Midbrain (tissue), 1 donor: ENCODE measurements around the gene RHOBTB3.

Source experiments
- DNase-seq: peaks from one replicate; lab custom pipeline; 2025; lab: John Stamatoyannopoulos, UW

The RHOBTB3 gene

GRCh38 chr5:95731571-95732554 lies 727 bp downstream of the RHOBTB3 start:
- peak; percentile 69 for DNase-seq

GRCh38 chr5:95733107-95733665 lies 2.0 kb downstream of the RHOBTB3 start:
- DNase-seq = no peak

- no peak for DNase-seq
Observed at GRCh38 chr5:95734187-95734586, 3.1 kb downstream of the RHOBTB3 start.

- DNase-seq = peak; percentile 52
Observed at GRCh38 chr5:95734906-95735305, 3.8 kb downstream of the RHOBTB3 start.

GRCh38 chr5:95735406-95735805 lies 4.3 kb downstream of the RHOBTB3 start:
- no peak for DNase-seq

- no peak for DNase-seq
Observed at GRCh38 chr5:95738072-95738471, 6.9 kb downstream of the RHOBTB3 start.

- no peak for DNase-seq
Observed at GRCh38 chr5:95738834-95739233, 7.7 kb downstream of the RHOBTB3 start.

GRCh38 chr5:95739857-95740256 lies 8.7 kb downstream of the RHOBTB3 start:
- DNase-seq = no peak

GRCh38 chr5:95741458-95741857 lies 10.3 kb downstream of the RHOBTB3 start:
- DNase-seq = no peak

GRCh38 chr5:95743232-95743631 lies 12.1 kb downstream of the RHOBTB3 start:
- DNase-seq = no peak

GRCh38 chr5:95743877-95744276 lies 12.7 kb downstream of the RHOBTB3 start:
- DNase-seq = no peak

GRCh38 chr5:95746194-95746593 lies 15.1 kb downstream of the RHOBTB3 start:
- DNase-seq = no peak

GRCh38 chr5:95746722-95747679 lies 15.9 kb downstream of the RHOBTB3 start:
- DNase-seq = no peak

GRCh38 chr5:95748133-95748532 lies 17.0 kb downstream of the RHOBTB3 start:
- DNase-seq = no peak

- DNase-seq = no peak
Observed at GRCh38 chr5:95754545-95754944, 23.4 kb downstream of the RHOBTB3 start.

GRCh38 chr5:95759005-95759404 lies 27.9 kb downstream of the RHOBTB3 start:
- DNase-seq = no peak

- no peak for DNase-seq
Observed at GRCh38 chr5:95759634-95760033, 28.5 kb downstream of the RHOBTB3 start.

- DNase-seq = no peak
Observed at GRCh38 chr5:95760273-95761191, 29.4 kb downstream of the RHOBTB3 start.

- DNase-seq = no peak
Observed at GRCh38 chr5:95761771-95762651, 30.9 kb downstream of the RHOBTB3 start.

- DNase-seq = no peak
Observed at GRCh38 chr5:95762652-95763041, 31.5 kb downstream of the RHOBTB3 start.
